ENCODE measurements around the gene RASD1. TPM values are rescaled to one million over a fixed set of nuclear protein-coding genes. Genes with fewer than 3 reads are reported as not detected.
"Not testable (repeated sequence)": the region's sequence is repeated elsewhere in the genome, so short reads cannot be mapped to it uniquely, and the experiment has no call there.

Gene RASD1
- total RNA-seq, 4 donors from 2014 or later: 1.1 to 8.4 (median 4.3) TPM

GRCh38 chr17:17487998-17488397 lies 8.2 kb downstream of the RASD1 start:
- TF ChIP-seq POLR2A (IDR thresholded peaks at IDR 0.05): no peak
- TF ChIP-seq, protein P1, sequence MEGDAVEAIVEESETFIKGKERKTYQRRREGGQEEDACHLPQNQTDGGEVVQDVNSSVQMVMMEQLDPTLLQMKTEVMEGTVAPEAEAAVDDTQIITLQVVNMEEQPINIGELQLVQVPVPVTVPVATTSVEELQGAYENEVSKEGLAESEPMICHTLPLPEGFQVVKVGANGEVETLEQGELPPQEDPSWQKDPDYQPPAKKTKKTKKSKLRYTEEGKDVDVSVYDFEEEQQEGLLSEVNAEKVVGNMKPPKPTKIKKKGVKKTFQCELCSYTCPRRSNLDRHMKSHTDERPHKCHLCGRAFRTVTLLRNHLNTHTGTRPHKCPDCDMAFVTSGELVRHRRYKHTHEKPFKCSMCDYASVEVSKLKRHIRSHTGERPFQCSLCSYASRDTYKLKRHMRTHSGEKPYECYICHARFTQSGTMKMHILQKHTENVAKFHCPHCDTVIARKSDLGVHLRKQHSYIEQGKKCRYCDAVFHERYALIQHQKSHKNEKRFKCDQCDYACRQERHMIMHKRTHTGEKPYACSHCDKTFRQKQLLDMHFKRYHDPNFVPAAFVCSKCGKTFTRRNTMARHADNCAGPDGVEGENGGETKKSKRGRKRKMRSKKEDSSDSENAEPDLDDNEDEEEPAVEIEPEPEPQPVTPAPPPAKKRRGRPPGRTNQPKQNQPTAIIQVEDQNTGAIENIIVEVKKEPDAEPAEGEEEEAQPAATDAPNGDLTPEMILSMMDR (IDR thresholded peaks at IDR 0.05): no peak
- Histone ChIP-seq H3K4me3 (no peak overlapping the region), H3K36me3 (peaks cover 8 to 99% (median 9%) of the 10 kb centered on the region in 3 donors), H3K4me1 (peaks cover 0 to 7% (median 0%) of the 10 kb centered on the region in 3 donors), H3K27ac (no peak overlapping the region), H3K9me3 (no peaks in the 10 kb centered on the region), H3K27me3 (no peaks in the 10 kb centered on the region)
- 95 to 100% methylated on average over 1 of the region's 2 CpGs for WGBS, 2 donors
- intact Hi-C loops (cut with DNase I): no loop called here
- no peak for DNase-seq

DNA sequence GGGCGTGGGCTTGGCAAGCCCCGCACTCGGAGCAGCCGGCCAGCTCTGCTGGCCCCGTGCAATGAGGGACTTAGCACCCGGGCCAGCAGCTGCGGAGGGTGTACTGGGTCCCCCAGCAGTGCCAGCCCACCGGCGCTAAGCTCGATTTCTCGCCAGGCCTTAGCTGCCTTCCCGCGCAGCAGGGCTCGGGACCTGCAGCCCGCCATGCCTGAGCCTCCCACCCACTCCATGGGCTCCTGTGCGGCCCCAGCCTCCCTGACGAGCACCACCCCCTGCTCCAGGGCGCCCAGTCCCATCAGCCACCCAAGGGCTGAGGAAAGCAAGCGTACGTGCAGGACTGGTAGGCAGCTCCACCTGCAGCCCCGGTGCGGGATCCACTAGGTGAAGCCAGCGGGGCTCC lies 9.8 kb downstream of the RASD1 start:
- H3K36me3 ChIP-seq: peaks cover under 1 to 89% (median 2%) of the 10 kb centered on the region in 3 donors
- WGBS, 2 donors: 93 to 100% methylated on average over 1 to 5 of the region's 23 CpGs
- intact Hi-C loops (cut with DNase I); DNase-seq; H3K27ac ChIP-seq; H3K4me1 ChIP-seq; H3K9me3 ChIP-seq; H3K4me3 ChIP-seq; H3K27me3 ChIP-seq: not testable (repeated sequence)

- no peak overlapping the region for H3K4me3 ChIP-seq
- no peak overlapping the region for H3K27ac ChIP-seq
- 81 to 100% methylated on average over 4 to 6 of the region's 6 CpGs for WGBS, 2 donors
- DNase-seq: no peak
- no peaks in the 10 kb centered on the region for H3K27me3 ChIP-seq
- intact Hi-C loops (cut with DNase I): no loop called here
- TF ChIP-seq POLR2A (IDR thresholded peaks at IDR 0.05): no peak
- TF ChIP-seq, protein P1 (IDR thresholded peaks at IDR 0.05): no peak
- no peaks in the 10 kb centered on the region for H3K9me3 ChIP-seq
- peaks cover 0 to 89% (median 0%) of the 10 kb centered on the region in 3 donors for H3K36me3 ChIP-seq
- peaks cover 0 to 12% (median 3%) of the 10 kb centered on the region in 3 donors for H3K4me1 ChIP-seq
Measured at GRCh38 chr17:17485420-17485819, 10.8 kb downstream of the RASD1 start.

GRCh38 chr17:17484451-17484899 lies 11.7 kb downstream of the RASD1 start:
- no peak for TF ChIP-seq POLR2A (IDR thresholded peaks at IDR 0.05)
- TF ChIP-seq, protein P1 (IDR thresholded peaks at IDR 0.05): no peak
- H3K27me3 ChIP-seq: no peaks in the 10 kb centered on the region
- peaks cover 0 to 87% (median 0%) of the 10 kb centered on the region in 3 donors for H3K36me3 ChIP-seq
- DNase-seq: no peak
- WGBS, 2 donors: 58 to 62% methylated on average over 5 to 11 of the region's 12 CpGs
- H3K4me3 ChIP-seq: no peak overlapping the region
- intact Hi-C loops (cut with DNase I): no loop called here
- no peak overlapping the region for H3K27ac ChIP-seq
- H3K4me1 ChIP-seq: peaks cover 0 to 21% (median 3%) of the 10 kb centered on the region in 3 donors
- no peaks in the 10 kb centered on the region for H3K9me3 ChIP-seq

GRCh38 chr17:17481860-17482259 lies 14.3 kb downstream of the RASD1 start:
- 70 to 71% methylated on average over 5 of the region's 5 CpGs for WGBS, 2 donors
- Histone ChIP-seq H3K9me3 (no peaks in the 10 kb centered on the region), H3K27me3 (no peaks in the 10 kb centered on the region), H3K36me3 (peaks cover 0 to 62% (median 0%) of the 10 kb centered on the region in 3 donors), H3K4me3 (no peak overlapping the region), H3K27ac (no peak overlapping the region), H3K4me1 (peaks cover 0 to 46% (median 20%) of the 10 kb centered on the region in 3 donors)
- intact Hi-C loops (cut with DNase I): no loop called here
- no peak for DNase-seq
- no peak for TF ChIP-seq POLR2A (IDR thresholded peaks at IDR 0.05)
- TF ChIP-seq, protein P1 (IDR thresholded peaks at IDR 0.05): no peak
